ENCODE measurements around the gene USP35.

DNA sequence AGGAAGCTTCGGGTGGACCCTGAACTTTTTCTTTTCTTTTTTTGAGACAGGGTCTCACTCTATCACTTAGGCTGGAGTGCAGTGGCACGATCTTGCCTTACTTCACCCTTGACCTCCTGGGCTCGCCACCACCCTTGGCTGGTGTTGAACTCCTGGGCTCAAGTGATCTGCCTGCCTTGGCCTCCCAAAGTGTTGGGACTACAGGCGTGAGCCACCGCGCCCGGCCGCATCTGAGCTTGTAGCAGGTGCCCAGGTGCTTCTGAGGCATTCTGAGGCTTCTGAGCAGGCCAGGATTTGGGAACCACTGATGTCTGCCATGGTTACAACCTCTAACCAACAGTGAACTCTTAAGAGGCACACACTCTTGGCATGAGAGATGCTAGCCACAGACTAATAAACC is 5.1 kb downstream of the USP35 start:
- TF ChIP-seq RAD21 (IDR thresholded peaks at IDR 0.05; ENCODE audit: low read depth) (no peak), YY1 (IDR thresholded peaks at IDR 0.05; ENCODE audit: low read depth) (no peak), EP300 (IDR thresholded peaks at IDR 0.05; ENCODE audit: borderline replicate concordance) (no peak), TAF1 (IDR thresholded peaks at IDR 0.05; ENCODE audit: low read depth) (no peak)
